BE2C (cell line): Measurements from ENCODE around the gene OR4N5. TPM values are rescaled to one million over a fixed set of nuclear protein-coding genes. Genes with fewer than 3 reads are reported as not detected.
"Not testable (repeated sequence)": the region's sequence is repeated elsewhere in the genome, so short reads cannot be mapped to it uniquely, and the experiment has no call there.

ENCODE experiments used
- DNase-seq: peaks from one replicate; pipeline ENCODE4 v3.0.0-alpha.2; 2020
- H3K27me3 ChIP-seq: fragments of 250-450 bp; sonication (Bioruptor Pico); 2 replicates; pipeline ENCODE4 v1.5.1; 2020; ENCODE audit warnings: mild to moderate bottlenecking
- H3K36me3 ChIP-seq: fragments of 250-450 bp; sonication (Bioruptor Pico); 2 replicates; pipeline ENCODE4 v1.5.1; 2020; ENCODE audit warnings: mild to moderate bottlenecking
- H3K4me1 ChIP-seq: fragments of 250-450 bp; sonication (Bioruptor Pico); 2 replicates; pipeline ENCODE4 v1.5.1; 2020
- H3K4me3 ChIP-seq: 2 replicates; pipeline ENCODE4 v1.5.1; 2011; ENCODE audit warnings: low read depth, low read length
- H3K9me3 ChIP-seq: fragments of 250-450 bp; sonication (Bioruptor Pico); 2 replicates; pipeline ENCODE4 v1.5.1; 2020
- polyA plus RNA-seq: library from polyadenylated mRNA; unstranded; fragments of >200 nt; gene quantifications from one replicate; pipeline ENCODE4 v1.2.1, GENCODE V29; 2012; ENCODE audit warnings: low read depth, missing spikeins; ENCODE audit not compliant: insufficient read length, insufficient read depth
- TF ChIP-seq, protein P1 (sequence below): IDR thresholded peaks from 2 replicates; pipeline ENCODE4 v1.5.1; 2012; ENCODE audit warnings: mild to moderate bottlenecking, low read depth, low read length

The OR4N5 gene
- not detected for polyA plus RNA-seq

DNA sequence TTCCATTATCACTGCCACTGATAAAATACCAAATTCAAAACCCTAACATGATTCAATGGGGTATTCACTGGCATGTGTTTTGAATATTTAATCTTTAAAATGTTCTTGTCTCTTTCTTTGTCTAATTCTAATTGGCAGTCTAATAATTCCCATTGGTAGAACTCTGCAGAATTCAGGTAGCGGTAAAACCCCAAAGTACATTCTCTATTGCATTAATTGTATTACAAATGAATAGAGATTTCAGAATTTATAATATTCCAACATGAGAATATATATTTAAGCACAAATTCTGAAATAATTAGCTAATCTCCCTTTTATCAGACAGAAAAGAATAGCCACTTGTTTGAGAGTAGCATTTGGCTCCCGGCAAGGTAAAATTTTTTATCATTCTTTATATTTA is at the start of gene OR4N5:
TSS of gene OR4N5 (plus strand) at position 301 of the 400 bp plus-strand sequence. CDS start 4,916 bp downstream, outside the sequence.
- Histone ChIP-seq H3K27me3 (no peaks in the 10 kb centered on the region), H3K9me3 (no peaks in the 10 kb centered on the region), H3K4me3 (no peak within 1 kb of the TSS), H3K36me3 (no peaks in the 10 kb centered on the region), H3K4me1 (no peaks in the 10 kb centered on the region)
- TF ChIP-seq, protein P1, sequence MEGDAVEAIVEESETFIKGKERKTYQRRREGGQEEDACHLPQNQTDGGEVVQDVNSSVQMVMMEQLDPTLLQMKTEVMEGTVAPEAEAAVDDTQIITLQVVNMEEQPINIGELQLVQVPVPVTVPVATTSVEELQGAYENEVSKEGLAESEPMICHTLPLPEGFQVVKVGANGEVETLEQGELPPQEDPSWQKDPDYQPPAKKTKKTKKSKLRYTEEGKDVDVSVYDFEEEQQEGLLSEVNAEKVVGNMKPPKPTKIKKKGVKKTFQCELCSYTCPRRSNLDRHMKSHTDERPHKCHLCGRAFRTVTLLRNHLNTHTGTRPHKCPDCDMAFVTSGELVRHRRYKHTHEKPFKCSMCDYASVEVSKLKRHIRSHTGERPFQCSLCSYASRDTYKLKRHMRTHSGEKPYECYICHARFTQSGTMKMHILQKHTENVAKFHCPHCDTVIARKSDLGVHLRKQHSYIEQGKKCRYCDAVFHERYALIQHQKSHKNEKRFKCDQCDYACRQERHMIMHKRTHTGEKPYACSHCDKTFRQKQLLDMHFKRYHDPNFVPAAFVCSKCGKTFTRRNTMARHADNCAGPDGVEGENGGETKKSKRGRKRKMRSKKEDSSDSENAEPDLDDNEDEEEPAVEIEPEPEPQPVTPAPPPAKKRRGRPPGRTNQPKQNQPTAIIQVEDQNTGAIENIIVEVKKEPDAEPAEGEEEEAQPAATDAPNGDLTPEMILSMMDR, result no peak
- DNase-seq, result no peak

- TF ChIP-seq, protein P1, result no peak
- no peak overlapping the region for H3K4me3 ChIP-seq
- no peaks in the 10 kb centered on the region for H3K36me3 ChIP-seq
- H3K27me3 ChIP-seq, result no peaks in the 10 kb centered on the region; the same call in 1 of the 2 replicates
- no peaks in the 10 kb centered on the region for H3K9me3 ChIP-seq
- no peaks in the 10 kb centered on the region for H3K4me1 ChIP-seq
- no peak for DNase-seq
Observed at GRCh38 chr14:20092050-20092449, 46.6 kb upstream of the OR4N5 start.

- Histone ChIP-seq H3K9me3 (no peaks in the 10 kb centered on the region), H3K36me3 (no peaks in the 10 kb centered on the region), H3K4me1 (no peaks in the 10 kb centered on the region), H3K27me3 (no peaks in the 10 kb centered on the region; the same call in 1 of the 2 replicates), H3K4me3 (no peak overlapping the region)
- DNase-seq, result no peak
- TF ChIP-seq, protein P1, result no peak
Observed at GRCh38 chr14:20093442-20093841, 45.2 kb upstream of the OR4N5 start.

GRCh38 chr14:20098926-20099770 is 39.5 kb upstream of the OR4N5 start:
- DNase-seq, H3K36me3 ChIP-seq, H3K4me3 ChIP-seq, H3K9me3 ChIP-seq, H3K4me1 ChIP-seq, H3K27me3 ChIP-seq: not testable (repeated sequence)

GRCh38 chr14:20110438-20110837 is 28.2 kb upstream of the OR4N5 start, which contains the start of gene OR4K17:
OR4K17 (plus strand) TSS chr14:20110739; CDS start chr14:20117500, 6,761 bp downstream.
- TF ChIP-seq, protein P1, result no peak
- Histone ChIP-seq H3K4me1 (no peaks in the 10 kb centered on the region), H3K4me3 (no peak within 1 kb of the TSS), H3K9me3 (no peaks in the 10 kb centered on the region), H3K36me3 (no peaks in the 10 kb centered on the region), H3K27me3 (no peaks in the 10 kb centered on the region)
- DNase-seq, result no peak

DNA sequence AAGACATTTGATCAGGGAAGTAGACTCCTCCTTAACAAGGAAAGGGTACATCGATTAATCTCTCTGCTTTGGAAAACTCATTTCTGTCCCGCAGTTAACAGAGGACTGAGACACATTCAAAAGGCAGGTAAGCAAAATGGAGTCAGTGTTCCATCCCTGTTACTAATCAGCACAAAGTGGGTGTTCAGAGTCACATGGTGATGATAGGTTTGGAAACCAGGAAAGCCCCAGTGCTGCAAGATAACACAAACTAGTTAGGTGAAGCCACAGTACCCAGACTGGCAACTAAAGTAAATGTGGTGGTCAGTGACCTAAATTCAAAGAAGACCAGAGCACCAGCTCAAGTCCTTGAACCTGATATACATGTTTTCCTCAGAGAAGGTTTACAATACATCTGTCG is 26.3 kb upstream of the OR4N5 start:
- no peak overlapping the region for H3K4me3 ChIP-seq
- no peaks in the 10 kb centered on the region for H3K9me3 ChIP-seq
- H3K36me3 ChIP-seq, result no peaks in the 10 kb centered on the region
- H3K27me3 ChIP-seq, result no peaks in the 10 kb centered on the region
- TF ChIP-seq, protein P1, result no peak
- H3K4me1 ChIP-seq, result no peaks in the 10 kb centered on the region
- no peak for DNase-seq
